ENCODE measurements around the gene THSD4.

- TF ChIP-seq POLR2AphosphoS5 (IDR thresholded peaks at IDR 0.05; ENCODE audit: low read depth, low read length) (no peak), TAF1 (IDR thresholded peaks at IDR 0.05; ENCODE audit: borderline replicate concordance, low read depth, low read length) (no peak), POLR2A (IDR thresholded peaks at IDR 0.05; ENCODE audit: low read depth, low read length) (no peak)
Observed at GRCh38 chr15:71330638-71331162, 215.4 kb downstream of the THSD4 start.
